Superior temporal gyrus (tissue), 1 donor: Measurements from ENCODE around the gene RASGRP2.

Experiments used
- DNase-seq: peaks from one replicate; pipeline ENCODE4 v3.0.0-alpha.2; 2016; ENCODE audit errors: extremely low spot score

RASGRP2 gene

DNA sequence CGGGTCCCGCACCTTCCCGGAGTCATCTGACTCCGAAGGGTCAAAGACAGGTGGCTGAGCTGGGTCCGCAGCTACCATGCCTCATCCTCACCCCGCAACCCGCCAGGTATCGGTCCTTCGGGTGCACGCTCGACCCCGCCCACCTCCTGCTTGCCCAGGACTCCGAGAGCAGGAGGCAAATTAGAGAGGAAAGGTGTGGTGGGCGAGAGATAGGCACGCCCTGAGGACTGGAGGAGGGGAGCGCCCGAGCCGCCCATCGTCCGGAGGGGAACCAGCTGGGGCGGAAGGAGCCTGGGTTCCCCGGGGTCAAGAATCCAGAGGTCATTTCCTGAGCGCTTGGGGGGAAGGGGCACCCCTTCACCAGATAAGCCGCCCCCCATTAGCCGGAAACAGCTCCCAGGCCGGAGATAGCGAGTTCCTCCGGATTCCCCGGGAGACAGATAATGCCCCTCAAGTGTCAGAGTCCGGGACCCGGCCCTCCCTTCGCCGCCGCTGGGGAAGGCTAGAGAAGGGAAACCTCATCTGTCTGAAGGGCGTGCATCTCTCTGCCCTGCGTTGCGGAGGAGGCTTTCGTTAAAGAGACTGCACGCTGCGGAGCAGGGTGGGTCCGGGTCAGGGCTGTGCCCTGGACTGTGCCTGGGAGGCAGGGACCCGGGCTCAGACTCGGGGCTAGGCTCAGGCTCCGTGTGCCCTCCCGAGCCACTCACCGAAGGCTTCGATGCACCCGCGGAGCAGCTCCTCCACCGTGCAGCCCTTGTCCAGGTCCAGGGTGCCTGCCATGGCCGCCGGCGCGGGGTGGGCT lies 1.7 kb downstream of the RASGRP2 start:
- DNase-seq, result no peak

DNA sequence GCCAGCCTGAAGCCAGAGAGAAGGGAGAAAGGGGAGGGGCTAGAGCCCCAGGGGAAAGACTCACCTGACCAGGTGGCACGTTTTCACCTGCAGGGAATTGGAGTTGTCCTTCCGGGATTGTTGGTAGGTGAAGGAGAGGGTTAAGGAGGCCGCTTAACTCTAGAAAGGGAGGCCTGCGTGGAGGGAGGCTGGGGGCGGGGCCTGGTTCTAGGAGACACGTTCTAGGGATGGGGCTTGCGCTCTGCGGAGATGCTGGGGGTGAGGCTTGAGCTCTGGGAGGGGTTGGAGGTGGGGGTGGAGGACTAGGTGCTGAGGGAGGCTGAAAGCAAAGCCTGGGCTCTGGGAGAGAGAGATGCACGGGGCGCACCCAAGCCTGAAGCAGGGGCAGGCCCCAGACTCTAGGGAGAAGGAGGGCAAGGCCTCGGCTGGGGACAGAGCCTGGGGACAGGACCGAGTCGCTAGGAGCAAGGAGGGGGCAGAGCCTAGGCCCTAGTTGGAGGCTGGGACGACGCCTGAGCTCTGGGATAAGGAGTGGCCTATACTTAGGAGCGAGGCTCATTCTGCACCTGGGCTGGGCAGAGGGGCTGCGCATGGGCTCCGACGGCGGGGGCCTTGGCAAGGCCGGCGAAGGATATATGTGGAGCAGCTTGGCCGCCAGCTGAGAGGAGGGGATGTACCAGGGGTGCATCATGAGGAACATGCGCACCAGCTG lies 2.4 kb downstream of the RASGRP2 start:
- DNase-seq, result no peak

DNA sequence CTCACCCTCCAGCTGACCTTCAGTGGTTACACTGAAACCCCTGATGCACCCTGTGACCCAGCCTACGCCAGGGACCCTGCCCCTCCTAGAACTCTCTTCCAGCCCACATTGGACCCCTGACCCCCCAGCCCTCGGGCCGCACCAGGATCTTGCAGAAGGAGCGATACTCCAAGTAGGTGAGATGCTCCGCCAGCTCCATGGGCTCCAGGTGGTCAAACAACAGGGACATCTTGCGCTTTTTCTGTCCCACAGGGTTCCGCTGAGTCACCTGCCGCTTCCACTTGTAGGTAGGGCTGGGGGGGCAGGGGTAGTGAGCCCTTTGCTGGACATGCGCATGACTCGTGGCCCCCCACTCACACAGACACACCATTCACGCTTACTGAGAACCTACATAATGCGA lies 4.1 kb downstream of the RASGRP2 start:
- no peak for DNase-seq

DNA sequence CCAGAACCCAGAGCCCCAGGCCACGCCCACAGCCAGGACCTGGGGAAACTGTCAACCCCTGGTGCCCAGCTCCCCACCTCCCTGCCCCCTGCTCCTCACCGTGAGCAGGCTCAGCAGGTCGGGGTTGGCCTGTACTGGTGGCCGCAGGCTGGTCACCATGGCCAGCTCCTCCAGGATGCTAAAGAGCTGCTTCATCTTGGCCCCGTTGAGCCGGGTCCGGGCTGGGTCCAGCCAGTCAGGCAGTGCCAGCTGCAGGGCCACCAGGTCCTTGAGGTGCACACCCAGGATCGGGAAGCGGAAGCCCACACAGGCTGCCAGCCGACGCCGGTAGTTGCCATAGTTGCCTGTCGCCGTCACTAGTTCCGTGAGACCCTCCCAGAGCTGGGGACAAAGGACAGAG lies 7.3 kb downstream of the RASGRP2 start:
- no peak for DNase-seq

DNA sequence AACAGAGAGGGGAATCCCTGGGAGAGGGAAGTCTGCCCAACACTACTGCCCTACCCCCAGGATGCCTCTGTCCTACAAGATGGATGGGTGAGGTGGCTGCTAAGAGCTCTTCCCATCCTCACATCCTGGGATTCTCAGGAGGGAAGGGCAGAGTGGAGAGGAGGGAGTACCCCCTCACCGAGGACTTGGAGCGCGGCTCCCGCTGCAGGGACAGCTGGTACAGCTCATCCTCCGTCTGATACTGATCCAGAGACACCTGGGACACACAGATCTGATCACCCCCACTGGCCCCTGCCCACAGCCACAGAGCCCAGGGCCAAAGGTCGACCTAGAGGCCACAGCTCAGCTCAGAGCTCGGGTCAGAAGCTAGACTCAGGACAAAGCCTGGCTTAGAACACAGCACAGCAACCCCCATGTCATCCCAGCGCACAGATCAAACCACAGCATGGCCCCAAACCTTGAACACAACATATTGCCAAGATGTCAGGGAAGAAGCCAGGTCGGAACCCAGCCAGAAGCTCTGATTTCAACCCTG lies 8.2 kb downstream of the RASGRP2 start:
- no peak for DNase-seq

DNA sequence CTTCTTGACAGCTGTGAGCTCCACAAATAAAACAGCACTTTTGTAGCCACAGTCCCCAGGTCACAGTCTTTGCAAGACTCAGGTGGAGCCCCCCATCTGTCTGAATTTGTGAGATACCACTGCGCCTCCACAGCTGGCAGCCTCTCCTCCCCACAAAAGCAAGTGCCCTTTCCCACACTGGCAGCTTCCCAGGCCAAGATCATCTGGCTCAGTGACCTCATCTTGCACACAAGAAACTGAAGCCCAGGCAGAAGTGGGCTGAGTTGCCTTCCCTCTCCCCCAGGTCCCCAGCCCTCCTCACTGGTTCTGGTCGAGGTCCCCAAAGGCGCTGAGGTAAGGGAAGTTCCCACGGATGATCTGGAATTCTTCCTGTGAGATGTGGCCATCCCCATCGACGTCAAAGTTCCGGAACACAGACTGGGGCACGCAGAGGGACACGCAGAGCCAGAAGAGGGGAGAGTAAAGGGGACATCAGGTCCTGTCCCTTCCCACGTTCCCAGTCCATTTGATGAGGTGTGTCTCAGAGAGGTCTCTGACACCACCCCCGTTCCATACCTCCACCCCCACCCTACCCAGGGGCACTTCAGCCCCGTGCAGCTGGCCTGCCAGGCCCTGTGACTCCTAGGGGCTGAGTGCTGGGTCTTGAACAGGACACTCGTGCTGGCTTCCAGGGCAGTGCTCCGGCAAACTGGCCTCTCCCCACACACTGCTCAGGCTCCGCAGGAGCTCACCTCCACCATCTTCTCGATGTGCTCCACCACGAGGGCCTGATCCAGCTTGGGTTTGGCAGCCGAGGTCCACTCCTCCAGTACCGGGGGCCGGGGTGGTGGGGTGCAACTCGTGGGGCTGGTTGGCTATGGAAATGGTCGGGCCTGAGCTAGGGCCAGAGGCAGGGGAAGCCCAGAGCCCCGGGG lies 8.9 kb downstream of the RASGRP2 start:
- no peak for DNase-seq

DNA sequence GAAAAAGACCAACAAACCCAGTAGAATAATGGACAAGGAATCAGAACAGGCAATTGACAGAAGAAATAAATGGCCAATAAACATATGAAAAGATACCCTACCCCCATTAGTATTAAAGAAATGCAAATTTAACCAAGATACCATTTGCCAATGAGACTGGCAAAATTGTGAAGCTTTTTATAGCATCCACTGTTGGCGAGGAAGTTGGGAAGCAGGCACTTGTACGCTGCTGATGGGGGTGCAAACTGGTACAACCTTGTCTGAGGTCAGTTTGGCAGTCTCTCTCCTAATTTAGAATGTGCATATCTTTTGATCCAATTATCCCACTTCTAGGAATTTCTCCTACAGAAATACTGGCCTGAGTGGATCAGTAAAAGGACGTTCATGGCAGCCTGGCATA lies 12.3 kb downstream of the RASGRP2 start:
- no peak for DNase-seq

DNA sequence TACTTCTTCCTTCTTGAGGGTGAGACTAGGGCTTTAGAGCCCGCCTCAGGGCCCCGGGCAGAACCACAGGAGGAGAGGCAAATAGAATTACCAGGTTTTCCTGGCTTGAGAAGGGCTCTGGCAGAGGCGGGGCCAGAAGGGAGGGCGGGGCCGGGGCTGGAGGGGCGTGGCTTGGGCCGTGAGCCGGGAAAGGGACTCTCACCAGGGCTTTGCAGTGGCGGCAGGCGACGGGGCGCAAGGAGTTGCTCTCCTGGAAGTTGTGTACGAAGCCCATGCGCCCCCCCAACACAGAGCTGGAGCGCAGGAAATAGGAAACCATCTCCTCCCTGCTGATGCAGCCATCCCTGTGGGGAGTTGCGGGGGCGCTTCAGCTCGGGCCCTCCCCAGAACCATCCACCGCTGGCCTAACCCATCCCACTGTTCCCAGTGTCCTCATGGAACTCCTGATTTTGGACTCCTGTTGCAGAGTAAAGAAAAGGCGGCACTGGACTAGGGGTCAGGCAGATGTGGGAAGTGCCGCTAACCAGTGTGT lies 14.0 kb downstream of the RASGRP2 start:
- DNase-seq, result no peak

DNA sequence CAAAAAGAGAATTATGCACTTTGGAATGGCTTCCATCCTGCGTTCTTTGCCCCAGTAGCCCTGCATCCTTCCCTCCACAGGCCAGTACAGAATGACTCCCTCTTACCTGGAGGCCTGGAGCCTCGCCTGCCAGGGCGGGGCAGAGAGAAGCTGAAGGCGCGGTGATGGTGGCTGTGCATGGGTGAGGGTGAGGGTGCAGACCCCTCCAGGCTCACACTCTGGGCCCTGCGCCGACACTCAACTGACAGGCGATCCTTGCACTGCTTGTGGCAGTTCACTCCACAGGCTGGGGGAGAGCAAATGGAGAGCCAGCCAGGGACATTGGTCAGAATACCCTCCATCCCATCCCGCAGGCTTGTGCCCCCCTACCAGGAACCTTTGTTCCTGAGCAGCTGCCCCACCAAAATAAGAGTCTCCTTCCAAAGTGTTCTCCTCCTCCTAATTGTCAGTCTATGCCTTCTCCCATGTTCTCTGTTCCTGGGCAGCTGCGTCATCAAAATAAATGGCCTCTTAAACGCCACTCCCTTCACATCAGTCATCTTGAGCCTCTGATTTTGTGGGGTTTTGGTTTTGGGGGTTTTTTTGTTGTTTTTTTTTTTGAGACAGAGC lies 15.1 kb downstream of the RASGRP2 start:
- DNase-seq, result no peak

DNA sequence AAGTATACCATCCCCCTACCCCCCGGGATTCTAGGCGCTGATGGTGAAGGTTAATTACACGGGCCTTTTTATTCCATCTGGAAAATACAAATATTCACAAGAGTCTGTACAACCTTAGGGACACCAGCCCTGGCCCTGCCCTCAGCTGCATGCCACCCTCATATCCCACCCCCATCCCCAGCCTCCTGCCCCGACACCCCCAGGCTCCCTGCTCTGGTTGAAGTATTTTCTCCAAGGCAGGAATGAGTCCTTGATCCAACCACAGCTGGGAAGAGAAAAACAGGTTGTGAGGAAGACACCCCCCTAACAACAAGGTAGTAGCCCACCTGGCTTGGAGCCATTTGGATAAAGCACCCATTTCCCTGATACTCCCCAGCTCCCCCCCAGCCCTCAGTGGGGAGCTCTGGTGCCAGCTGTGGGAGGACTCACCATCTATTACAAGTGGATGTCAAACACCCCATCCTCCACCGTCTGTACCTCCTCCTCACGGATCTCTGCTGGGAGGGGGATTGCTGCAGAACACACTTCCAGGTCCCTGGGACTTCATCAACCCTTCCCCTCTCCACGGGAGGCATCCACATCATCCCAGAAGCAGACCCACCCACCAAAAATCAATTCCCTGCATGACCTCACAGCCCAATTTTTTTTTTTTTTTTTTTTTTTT lies 16.9 kb downstream of the RASGRP2 start:
- no peak for DNase-seq

DNA sequence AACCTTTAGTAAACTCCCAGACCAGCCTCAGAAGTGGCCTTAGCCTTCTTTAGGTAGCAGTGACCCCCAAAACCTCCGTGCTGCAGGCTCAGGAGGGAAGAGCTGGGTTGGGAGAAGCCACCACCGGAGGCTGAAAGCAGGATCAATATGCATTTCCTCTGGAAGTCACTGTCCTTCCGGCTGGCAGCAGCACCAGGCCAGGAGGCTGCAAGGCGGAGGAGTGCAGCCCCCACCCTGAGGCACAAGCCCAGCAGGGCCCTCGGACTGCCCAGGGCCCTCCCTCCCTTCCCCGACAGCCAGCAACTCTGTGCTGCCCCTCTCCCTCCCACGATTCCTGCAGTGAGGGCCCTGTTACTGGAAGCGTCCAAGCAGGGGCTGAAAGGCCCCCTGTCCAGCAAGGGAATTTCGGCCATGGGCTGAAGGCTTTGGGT lies 17.7 kb downstream of the RASGRP2 start:
- DNase-seq, result no peak

DNA sequence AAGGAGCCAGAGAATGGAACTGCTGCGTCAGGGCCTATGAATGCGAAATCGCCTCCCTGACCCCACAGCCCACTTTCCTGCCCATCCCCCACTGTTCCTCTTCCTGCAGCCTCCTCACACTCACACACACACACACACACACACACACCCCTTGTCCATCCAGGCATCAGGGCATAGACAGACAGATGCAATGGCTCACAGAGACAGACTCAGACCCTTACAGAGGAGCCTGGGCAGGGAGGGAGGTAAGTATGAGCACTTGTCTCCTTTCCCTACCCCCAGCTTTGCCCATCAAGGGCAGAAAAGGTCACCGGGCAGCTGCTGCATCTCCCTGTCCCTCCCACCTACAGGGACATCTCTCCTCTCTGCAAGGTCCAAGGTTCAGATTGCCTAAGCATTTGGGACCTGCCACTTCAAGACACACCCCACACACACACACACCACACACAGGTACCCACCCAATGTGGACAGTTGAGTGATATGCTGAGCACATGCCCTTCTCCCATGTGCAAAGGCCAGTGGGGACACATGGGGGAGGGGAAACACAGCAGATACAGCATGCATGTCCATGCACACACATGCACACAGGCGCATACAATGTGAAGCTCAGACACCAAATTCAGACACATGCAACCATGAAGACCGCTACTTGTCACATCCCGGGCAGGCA lies 18.9 kb downstream of the RASGRP2 start:
- DNase-seq, result no peak

DNA sequence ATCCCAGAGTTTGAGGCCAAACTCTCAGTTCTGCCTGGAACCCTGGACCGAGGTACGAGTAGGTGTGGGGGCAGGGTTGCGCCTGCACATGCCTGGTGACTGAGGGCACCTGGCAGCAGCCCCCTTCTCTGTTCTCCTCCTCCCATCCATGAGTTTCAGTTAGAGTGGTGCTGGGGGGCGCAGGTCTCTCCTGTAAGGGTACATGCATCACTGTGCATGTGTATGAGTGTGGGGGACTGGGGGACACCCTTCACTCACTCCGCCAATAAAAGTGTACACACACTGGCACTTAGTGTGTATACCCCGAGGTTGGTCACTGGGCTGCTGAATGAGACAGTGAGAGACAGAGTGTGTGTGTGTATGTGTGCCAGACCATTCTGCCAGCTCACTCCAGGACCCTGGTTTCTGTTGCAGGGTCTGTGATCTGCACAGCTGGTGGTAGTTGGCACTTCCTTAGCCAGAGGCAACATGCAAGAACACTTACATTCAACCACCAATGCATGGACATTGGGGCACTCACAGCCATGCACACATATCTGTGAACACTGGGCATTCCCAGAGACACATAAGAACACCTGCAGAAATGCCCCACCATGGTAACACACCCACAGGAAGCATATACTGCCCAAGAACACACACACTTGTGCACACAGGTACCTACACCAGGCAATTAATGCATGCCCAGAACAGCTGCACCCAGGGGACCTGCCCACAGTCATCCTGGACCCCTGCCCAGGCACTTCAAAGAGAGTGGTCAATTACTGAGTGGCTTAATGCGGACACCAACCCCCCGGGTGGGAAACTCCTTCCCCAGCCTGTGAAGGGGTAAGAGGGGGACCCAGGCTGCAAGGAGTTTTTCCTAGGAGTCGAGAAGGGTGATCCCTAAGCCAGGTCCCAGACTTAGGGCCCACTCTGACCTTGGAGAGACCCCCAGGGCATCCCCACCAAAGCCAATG lies 19.8 kb downstream of the RASGRP2 start:
- no peak for DNase-seq

DNA sequence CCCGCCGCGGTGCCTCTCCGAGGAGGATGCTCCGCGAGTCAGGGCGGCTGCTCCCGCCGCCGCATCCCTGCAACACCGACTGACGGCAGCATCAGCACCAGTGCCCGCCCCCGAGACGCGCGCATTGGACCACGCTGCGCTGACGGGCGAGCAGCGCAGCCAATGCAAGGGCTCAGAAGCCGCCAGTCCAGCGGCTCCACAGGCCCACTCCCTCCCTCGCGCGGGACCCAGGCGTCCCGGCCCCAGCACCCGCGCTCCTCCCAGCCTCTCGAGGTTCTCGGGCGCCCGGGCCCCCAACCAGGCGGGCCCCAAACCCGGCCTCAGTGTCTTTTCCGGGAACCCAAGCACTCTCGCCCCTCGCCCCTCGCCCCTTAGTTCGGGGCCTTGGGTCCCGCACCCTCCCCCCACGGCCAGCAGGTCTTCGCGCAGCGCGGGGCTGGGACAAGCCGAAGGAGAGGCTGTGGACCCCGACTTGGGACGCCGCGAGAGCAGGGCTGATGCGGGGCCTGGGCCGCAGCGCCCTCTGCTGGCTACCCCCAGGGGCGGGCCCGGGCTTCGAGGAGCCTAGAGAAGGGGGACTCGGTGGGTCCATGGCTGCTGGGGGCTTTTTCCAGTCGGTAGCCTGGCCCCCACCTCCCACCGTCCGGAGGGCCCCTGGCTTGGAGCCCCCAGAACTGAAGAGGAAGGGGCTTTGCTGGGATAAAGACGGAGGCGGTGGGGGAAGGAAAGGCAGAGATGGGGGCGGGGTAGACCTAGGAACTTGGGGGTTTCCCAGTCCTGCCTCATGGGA lies 20.6 kb downstream of the RASGRP2 start, which contains the start of gene NRXN2:
TSS of gene NRXN2 (minus strand) at position 81 of the 790 bp plus-strand sequence. CDS start 9,498 bp downstream, outside the sequence.
- DNase-seq, result peak; percentile 94

DNA sequence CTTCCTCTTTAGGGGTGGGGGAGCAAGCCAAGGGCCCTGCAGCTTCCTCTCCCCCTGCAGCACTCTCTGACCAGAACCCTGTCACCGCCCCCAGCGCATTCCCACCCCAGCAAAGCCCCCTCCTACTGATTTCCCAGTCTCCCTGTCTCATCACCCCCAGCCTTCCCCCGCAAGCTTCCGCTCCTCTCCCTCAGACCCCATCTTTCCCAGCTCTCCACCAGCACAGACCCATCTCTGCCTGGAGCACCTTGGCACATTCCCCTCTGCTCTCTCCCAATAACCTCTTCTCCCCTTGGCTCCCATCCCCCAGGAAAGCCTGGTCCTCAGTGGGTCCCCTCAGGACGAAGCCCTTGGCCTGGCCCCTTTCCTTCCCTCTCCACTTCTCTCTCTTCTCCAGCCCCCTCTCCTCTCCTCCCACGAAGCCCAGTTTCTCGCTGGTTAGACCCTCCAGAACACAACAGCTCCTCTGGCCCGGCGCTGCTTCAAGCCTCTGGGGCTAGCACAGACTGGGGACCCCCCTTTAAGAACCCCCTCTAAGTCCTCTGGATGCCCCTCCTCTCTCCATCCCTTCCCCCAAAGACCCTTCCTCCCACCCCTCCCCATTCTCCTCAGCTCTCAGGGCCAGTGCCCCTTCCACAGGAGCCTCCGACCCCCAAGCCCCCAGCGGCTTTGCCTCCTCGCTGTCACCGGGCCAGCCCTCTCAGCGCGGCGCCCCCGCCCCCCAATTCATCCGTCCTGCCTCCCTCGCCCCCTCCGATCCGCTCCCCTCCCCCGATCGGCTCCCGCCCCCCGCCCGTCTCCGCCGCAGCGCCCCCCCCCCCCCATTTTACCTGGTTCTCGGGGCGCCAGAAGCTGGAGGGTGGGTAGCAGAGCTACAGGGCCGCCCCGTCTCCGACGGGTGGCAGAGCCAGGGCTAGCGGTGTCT lies 21.5 kb downstream of the RASGRP2 start:
- DNase-seq, result no peak

DNA sequence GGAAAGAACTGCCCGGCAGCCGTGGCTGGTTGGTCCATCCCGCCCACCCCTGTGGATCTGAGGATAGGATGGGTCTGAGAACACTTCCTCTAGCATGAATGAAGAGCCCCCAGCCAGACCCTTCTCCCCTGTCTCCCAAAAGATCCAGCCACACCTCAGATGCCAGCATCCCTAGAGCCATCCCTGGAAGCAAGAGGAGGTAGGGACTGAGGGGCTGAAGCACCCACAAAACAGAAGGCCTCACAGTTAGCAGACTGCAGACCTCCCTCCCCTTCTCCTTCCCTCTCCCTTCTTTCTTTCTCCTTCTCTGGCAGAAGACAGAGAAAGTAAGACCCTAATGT lies 22.6 kb downstream of the RASGRP2 start:
- DNase-seq, result no peak
